T47D (cell line): ENCODE measurements around the gene GALNT2.

Experiments
- DNase-seq, 2 experiments: peaks; one replicate each; pipeline versions ENCODE4 v3.0.0 to v3.0.0-alpha.2; 2011 to 2012; ENCODE audit warnings: low read depth in 1 of 2, low spot score in 1 of 2
- JUND ChIP-seq: IDR thresholded peaks from 2 replicates; pipeline ENCODE4 v1.6.1; 2012; ENCODE audit warnings: low read depth
- in situ Hi-C: cut with HindIII; loops from 2 replicates; pipeline ENCODE4 v1.10.0; 2016; ENCODE audit warnings: low sequenced_read_pairs, low pct_unique_long_range_greater_than_20kb

GALNT2 gene

GRCh38 chr1:230291731-230292620 is 224.9 kb downstream of the GALNT2 start:
- TF ChIP-seq JUND = no peak
- in situ Hi-C loops = no loop called here
- DNase-seq = no peak

GRCh38 chr1:230292689-230293389 is 225.8 kb downstream of the GALNT2 start:
- in situ Hi-C loops = no loop called here
- TF ChIP-seq JUND = no peak
- no peak for DNase-seq

- TF ChIP-seq JUND = no peak
- in situ Hi-C loops = no loop called here
- no peak for DNase-seq
Measured at GRCh38 chr1:230293390-230293700, 226.3 kb downstream of the GALNT2 start.

- DNase-seq = no peak
- no peak for TF ChIP-seq JUND
- in situ Hi-C loops = no loop called here
Measured at GRCh38 chr1:230295367-230295766, 228.3 kb downstream of the GALNT2 start.

- no peak for TF ChIP-seq JUND
- in situ Hi-C loops = no loop called here
- DNase-seq = no peak
Measured at GRCh38 chr1:230299191-230300006, 232.4 kb downstream of the GALNT2 start.

- DNase-seq = no peak
- in situ Hi-C loops = no loop called here
- no peak for TF ChIP-seq JUND
Measured at GRCh38 chr1:230300322-230301301, 233.6 kb downstream of the GALNT2 start.

- no peak for DNase-seq
- TF ChIP-seq JUND = no peak
Measured at GRCh38 chr1:230301322-230301721, 234.3 kb downstream of the GALNT2 start.

GRCh38 chr1:230301822-230302221 is 234.8 kb downstream of the GALNT2 start:
- in situ Hi-C loops = no loop called here
- DNase-seq = no peak
- no peak for TF ChIP-seq JUND

More at GRCh38 chr1:230301322-230301721, 234.3 kb downstream of the GALNT2 start:
- in situ Hi-C loops = no loop called here

- in situ Hi-C loops = no loop called here
- TF ChIP-seq JUND = no peak
- DNase-seq = no peak
Measured at GRCh38 chr1:230303069-230303468, 236.0 kb downstream of the GALNT2 start.

- no peak for TF ChIP-seq JUND
- DNase-seq = no peak
- in situ Hi-C loops = no loop called here
Measured at GRCh38 chr1:230303822-230304221, 236.8 kb downstream of the GALNT2 start.

- no peak for DNase-seq
- no peak for TF ChIP-seq JUND
- in situ Hi-C loops = no loop called here
Measured at GRCh38 chr1:230306169-230306568, 239.1 kb downstream of the GALNT2 start.

GRCh38 chr1:230307213-230307612 is 240.2 kb downstream of the GALNT2 start:
- no peak for TF ChIP-seq JUND
- in situ Hi-C loops = no loop called here
- no peak for DNase-seq
